Activated T-cell treated with anti-CD3 and anti-CD28 coated beads, Interleukin-2, amount 50 U/mL, for 4 hours (primary cell): ENCODE results near the gene MKNK1. TPM values are rescaled to one million over a fixed set of nuclear protein-coding genes. Genes with fewer than 3 reads are reported as not detected.
"Not testable (repeated sequence)": the region's sequence is repeated elsewhere in the genome, so short reads cannot be mapped to it uniquely, and the experiment has no call there.

ENCODE experiments used
- ATAC-seq, 2 donors: fragments of 200-7000 bp; cut with Tn5 transposase; one replicate each; pipeline ENCODE4 v1.10.0; 2021
- DNase-seq: peaks from one replicate; pipeline ENCODE4 v3.0.0-alpha.2; 2020
- H3K27me3 Mint-ChIP-seq: one replicate; pipeline ENCODE4 v1.8.0; 2021; ENCODE audit warnings: low read depth, mixed read lengths
- H3K36me3 Mint-ChIP-seq: one replicate; pipeline ENCODE4 v1.8.0; 2022; ENCODE audit warnings: mixed read lengths; ENCODE audit not compliant: insufficient read depth
- H3K4me1 Mint-ChIP-seq: one replicate; pipeline ENCODE4 v1.8.0; 2021; ENCODE audit warnings: low read depth, mixed read lengths
- H3K4me3 Mint-ChIP-seq: one replicate; pipeline ENCODE4 v1.8.0; 2021; ENCODE audit warnings: mild to moderate bottlenecking, moderate library complexity, mixed read lengths
- H3K9me3 Mint-ChIP-seq: one replicate; pipeline ENCODE4 v1.8.0; 2021; ENCODE audit warnings: mixed read lengths
- total RNA-seq, 3 donors: library from RNA; stranded (reverse); gene quantifications; one replicate each; pipeline ENCODE4 v1.2.1, GENCODE V29; 2021

MKNK1 gene
- total RNA-seq: 10 to 100 TPM; 21.1 to 26.1 (median 21.6) TPM

DNA sequence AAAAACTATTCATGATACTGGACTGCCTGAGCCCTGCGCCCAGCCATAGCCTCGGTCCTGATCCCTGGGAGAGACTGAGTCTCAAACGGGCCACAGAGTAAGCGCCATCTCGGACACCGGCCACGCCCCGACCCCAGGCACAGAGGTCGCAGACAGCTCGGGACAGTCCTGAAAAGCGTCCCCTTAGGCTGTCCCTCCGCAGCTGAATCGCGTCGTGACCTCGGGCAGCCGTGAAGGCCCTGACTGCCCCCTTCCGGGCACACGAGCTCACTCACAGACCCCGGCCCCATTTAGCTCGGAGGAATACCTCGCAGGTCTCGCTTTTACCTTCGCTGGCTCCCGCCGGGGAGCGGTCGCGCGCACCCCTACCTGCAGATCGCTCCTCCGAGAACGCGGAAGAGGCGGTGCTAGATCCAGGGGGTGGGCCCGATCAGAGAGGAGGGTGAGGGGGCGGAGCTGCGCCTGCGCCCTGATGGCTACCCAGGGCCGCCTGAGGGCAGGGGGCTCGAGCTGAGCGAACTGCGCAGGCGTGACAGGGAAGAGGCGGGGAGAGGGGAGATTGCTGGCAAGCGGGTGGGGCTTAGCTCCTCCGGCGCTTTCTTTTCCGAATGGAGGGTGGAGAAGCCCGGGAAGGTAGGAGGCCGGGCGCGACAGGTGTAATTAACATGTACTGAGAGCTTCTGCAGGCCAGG lies at the start of gene MKNK1:
Gene MKNK1, minus strand, starts transcription at position 411 of the 692 bp plus-strand sequence. CDS start 20,941 bp downstream, outside the sequence.
- DNase-seq (peak; percentile 99), ATAC-seq (peak; percentile 98)
- Mint-ChIP-seq H3K9me3 (no peaks in the 10 kb centered on the region), H3K27me3 (no peaks in the 10 kb centered on the region), H3K4me1 (peaks cover 61% of the 10 kb centered on the region), H3K36me3 (peaks cover 10% of the 10 kb centered on the region), H3K4me3 (peak within 1 kb of the TSS; percentile 91)

DNA sequence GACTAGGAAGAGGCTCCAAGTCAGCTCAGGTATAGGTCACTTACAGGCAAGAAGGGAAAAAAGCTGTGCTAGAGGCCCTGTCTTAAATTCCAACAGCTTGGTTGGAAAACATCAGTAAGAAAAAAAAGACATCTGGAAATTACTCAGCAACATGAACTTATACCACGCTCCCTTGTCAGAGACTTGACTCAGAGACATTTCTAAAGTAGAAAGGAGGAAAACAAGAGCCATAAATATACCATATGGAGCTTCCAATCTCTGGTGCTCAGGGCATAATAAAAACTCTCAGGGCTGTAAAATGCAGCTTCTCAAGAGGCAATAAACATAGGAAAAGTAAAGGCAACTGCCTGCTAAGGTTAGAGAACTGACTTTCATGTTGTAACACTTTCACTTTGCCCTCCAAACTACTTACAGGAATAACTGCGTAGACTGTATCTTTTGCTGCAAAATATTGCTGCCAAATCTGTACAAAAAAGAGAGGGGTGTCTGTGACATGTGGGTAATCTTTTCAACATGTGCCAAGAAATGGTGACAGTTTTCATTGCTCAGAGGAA lies 49.4 kb upstream of the MKNK1 start:
- Mint-ChIP-seq H3K27me3 (no peaks in the 10 kb centered on the region), H3K4me3 (no peak overlapping the region), H3K36me3 (peaks cover 58% of the 10 kb centered on the region), H3K4me1 (peaks cover 3% of the 10 kb centered on the region), H3K9me3 (peaks cover 5% of the 10 kb centered on the region)
- DNase-seq: no peak
- no peak for ATAC-seq

DNA sequence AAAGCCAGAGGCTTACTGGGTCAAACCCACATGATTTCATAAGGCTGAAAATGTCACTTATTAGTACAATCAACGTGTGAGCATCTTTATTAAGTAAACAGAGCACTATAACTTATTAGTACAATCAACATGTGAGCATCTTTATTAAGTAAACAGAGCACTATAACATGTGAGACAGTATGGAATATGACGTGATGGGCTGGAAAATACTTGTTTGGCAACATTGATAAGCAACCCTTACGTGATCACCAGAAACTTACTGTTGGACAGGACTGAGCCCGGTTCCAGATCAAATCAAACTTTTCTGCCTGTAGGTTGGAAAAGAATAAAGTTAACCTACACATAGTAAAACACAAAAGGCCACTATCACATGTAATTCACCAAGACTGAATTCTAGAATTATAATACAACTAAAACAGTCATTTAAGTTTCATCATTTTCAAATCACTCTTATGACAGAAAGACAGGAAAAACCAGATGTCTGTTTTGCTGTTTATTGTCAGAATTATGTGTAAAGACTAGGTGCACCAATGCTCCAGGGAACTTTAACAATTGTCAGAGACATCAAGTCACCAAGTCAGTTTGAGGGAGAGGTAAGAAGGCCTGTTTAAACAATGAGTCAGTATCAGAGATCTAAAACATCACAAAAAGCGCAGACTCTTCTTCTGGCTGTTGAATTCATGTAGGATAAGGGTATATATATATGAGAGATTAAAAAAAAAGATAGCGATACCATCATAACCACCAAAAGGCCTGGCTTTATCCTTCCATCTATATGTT lies 48.4 kb upstream of the MKNK1 start:
- H3K27me3 Mint-ChIP-seq: no peaks in the 10 kb centered on the region
- DNase-seq: no peak
- peaks cover 3% of the 10 kb centered on the region for H3K4me1 Mint-ChIP-seq
- H3K9me3 Mint-ChIP-seq: peaks cover 5% of the 10 kb centered on the region
- H3K36me3 Mint-ChIP-seq: peaks cover 55% of the 10 kb centered on the region
- no peak for ATAC-seq
- H3K4me3 Mint-ChIP-seq: no peak overlapping the region

DNA sequence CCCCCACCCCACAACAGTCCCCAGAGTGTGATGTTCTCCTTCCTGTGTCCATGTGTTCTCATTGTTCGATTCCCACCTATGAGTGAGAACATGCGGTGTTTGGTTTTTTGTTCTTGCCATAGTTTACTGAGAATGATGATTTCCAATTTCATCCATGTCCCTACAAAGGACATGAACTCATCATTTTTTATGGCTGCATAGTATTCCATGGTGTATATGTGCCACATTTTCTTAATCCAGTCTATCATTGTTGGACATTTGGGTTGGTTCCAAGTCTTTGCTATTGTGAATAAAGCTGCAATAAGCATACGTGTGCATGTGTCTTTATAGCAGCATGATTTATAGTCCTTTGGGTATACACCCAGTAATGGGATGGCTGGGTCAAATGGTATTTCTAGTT lies 47.1 kb upstream of the MKNK1 start:
- H3K36me3 Mint-ChIP-seq: peaks cover 60% of the 10 kb centered on the region
- DNase-seq, H3K9me3 Mint-ChIP-seq: not testable (repeated sequence)

DNA sequence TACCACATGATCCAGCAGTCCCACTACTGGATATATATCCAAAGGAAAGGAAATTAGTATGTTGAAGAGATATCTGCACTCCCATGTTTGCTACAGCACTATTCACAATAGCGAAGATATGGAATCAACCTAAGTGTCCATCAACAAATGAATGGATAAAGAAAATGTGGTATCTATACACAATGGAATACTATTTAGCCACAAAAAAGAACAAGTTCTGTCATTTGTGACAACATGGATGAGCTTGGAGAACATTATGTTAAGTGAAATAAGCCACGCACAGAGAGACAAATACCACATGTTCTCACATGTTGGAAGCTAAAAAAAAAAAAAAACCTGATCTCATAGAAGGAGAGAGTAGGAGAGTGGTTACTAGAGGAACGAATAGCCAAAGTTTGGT lies 46.4 kb upstream of the MKNK1 start:
- Mint-ChIP-seq H3K36me3 (peaks cover 54% of the 10 kb centered on the region), H3K27me3 (no peaks in the 10 kb centered on the region), H3K4me3 (no peak overlapping the region), H3K9me3 (peaks cover 5% of the 10 kb centered on the region), H3K4me1 (peaks cover 5% of the 10 kb centered on the region)
- no peak for DNase-seq
- ATAC-seq: no peak

More for the DNA sequence above, 47.1 kb upstream of the MKNK1 start:
- not testable (repeated sequence) for H3K27me3 Mint-ChIP-seq, ATAC-seq, H3K4me3 Mint-ChIP-seq, H3K4me1 Mint-ChIP-seq

DNA sequence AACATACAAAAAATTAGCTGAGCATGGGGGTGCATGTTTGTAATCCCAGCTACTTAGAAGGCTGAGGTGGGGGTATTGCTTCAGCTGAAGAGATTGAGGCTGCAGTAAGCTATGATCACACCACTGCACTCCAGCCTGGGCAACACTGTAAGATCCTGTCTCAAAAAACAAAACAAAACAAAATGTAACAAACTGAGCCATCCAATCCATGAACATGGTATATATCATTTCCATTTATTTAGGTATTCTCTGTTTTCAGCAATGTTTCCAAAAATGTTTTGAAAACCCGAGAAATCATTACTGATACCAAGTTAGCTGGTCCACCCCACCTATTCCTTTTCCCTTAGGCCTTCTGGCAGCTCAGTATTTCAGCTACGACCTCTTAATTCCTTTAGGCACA lies 45.7 kb upstream of the MKNK1 start:
- Mint-ChIP-seq H3K36me3 (peaks cover 50% of the 10 kb centered on the region), H3K4me3 (no peak overlapping the region), H3K4me1 (peaks cover 5% of the 10 kb centered on the region), H3K9me3 (peaks cover 5% of the 10 kb centered on the region), H3K27me3 (no peaks in the 10 kb centered on the region)
- ATAC-seq (no peak), DNase-seq (no peak)

DNA sequence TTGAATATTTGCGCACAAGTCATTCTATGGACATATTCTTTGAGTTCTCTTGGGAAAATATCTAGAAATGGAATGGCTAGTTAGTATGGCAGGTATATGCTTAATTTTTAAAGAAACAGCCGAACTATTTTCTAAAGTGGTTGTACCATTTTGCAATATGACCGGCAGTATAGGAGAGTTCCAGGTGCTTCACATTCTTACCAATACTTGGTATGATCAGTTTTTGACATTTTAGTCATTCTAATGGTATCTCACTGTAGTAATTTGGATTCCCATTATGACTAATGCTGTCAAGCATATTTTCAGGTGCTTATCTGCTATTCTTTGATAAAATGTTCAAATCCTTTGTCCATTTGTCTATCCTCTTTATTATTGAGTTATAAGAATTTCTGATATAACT lies 43.5 kb upstream of the MKNK1 start:
- Mint-ChIP-seq H3K9me3 (peaks cover 5% of the 10 kb centered on the region), H3K4me1 (peaks cover 2% of the 10 kb centered on the region), H3K27me3 (no peaks in the 10 kb centered on the region), H3K36me3 (peaks cover 39% of the 10 kb centered on the region), H3K4me3 (no peak overlapping the region)
- no peak for DNase-seq
- ATAC-seq: no peak

DNA sequence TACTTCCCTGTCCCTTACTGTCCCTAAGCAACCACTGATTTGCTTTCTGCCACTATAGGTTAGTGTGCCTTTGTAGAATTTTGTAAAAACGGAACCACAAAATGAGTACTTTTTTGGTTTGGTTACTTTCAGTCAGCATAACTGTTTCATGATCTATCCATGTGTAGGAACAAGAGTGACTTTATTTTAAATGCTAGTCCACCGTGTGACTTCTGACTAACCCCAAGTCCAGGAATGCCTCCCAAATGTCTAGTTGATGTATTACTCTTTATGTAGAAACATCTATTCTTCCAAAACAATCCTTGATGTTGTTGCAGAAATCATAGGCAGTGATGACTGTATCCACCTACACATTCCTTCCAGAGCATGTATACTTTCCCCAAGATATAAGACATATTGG lies 42.8 kb upstream of the MKNK1 start:
- Mint-ChIP-seq H3K9me3 (peaks cover 5% of the 10 kb centered on the region), H3K4me3 (no peak overlapping the region), H3K4me1 (peaks cover 2% of the 10 kb centered on the region), H3K36me3 (peaks cover 36% of the 10 kb centered on the region), H3K27me3 (no peaks in the 10 kb centered on the region)
- no peak for ATAC-seq
- DNase-seq: no peak

DNA sequence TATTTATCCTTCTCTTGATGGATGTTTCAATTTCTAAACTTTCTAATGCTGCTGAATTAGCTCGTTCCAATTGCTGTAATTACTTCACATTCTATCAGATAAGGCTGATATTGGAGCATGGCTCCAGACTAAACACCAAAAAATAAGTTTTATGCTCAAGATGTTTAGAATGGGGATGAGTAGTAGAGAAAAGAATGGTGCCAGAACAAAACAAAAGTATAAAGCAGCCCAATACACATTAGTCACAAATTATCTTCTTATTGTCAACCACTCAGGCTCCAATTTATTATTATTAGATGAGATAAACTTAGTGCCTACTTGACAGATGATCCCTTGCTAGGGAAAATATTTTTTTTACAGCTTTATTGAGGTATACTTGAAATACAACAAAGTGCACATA lies 42.3 kb upstream of the MKNK1 start:
- ATAC-seq (no peak), DNase-seq (no peak)
- Mint-ChIP-seq H3K27me3 (no peaks in the 10 kb centered on the region), H3K36me3 (peaks cover 40% of the 10 kb centered on the region), H3K4me3 (no peak overlapping the region), H3K4me1 (peaks cover 2% of the 10 kb centered on the region), H3K9me3 (peaks cover 5% of the 10 kb centered on the region)

DNA sequence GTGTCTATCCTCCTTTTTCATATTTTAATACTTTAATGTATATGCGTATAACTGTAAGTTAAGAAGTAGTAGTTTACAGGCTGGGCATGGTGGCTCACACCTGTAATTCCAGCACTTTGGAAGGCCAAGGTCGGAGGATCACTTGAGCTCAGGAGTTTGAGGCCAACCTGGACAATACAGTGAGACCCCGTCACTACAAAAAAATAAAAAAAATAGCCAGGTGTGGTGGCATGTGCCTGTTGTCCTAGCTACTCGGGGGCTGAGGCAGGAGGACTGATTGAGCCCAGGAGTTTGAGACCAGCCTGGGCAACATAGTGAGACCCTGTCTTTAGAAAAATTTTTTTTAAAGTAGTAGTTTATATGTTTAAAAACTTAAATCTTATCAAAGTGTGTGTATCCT lies 41.7 kb upstream of the MKNK1 start:
- peaks cover 2% of the 10 kb centered on the region for H3K4me1 Mint-ChIP-seq

DNA sequence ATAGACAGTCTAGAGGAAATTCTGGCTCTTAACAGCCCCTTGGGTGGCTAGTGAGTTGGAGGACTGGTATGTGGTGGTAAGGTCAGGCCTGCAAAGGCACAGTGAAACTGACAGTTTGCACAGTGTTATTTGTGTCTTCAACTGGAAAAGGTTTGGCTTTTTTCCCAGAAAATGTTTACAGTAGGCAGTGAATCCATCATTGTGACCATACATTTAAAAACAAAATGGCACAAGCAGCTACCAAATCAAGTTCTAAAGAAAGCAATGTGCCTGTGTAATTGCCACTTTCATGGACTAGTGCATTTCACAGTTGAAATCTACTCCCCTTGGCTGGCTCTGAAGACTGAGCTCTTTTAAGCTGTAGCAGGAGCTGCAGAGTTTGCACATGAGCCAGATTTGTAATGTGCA lies 39.3 kb upstream of the MKNK1 start:
- ATAC-seq: no peak

More for the DNA sequence above, 41.7 kb upstream of the MKNK1 start:
- Mint-ChIP-seq H3K36me3 (peaks cover 42% of the 10 kb centered on the region), H3K4me3 (no peak overlapping the region), H3K9me3 (peaks cover 5% of the 10 kb centered on the region), H3K27me3 (no peaks in the 10 kb centered on the region)
- no peak for ATAC-seq
- DNase-seq: no peak

DNA sequence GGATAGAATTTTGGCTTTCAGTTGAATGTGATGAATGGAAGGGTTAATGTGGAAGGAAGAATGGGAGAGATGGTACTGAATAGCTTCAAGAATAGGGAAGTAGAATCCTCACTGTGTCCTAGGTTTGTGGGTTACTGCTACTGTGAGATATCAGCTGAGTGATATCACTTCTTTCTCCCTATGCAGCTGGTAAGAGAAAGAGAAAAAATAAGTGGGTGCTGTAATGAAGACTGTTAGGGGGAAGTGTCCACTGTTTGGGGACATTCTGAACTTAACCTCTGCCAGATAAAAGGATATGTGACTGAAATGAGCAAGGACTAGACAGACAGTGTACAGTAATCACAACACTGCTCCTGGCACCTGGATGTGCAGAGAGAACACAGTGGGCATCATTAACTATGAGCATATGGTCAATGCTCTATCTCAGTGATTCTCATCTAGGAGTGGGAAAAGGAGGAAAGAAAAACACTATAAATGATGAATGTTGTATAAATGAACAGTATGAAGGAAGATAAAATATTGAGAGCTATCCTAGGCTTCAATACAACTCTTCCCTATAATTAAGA lies 38.1 kb upstream of the MKNK1 start:
- DNase-seq (no peak), ATAC-seq (no peak)
- H3K4me1 Mint-ChIP-seq: peaks cover under 1% of the 10 kb centered on the region
- no peak overlapping the region for H3K4me3 Mint-ChIP-seq
- H3K9me3 Mint-ChIP-seq: no peaks in the 10 kb centered on the region
- H3K36me3 Mint-ChIP-seq: peaks cover 31% of the 10 kb centered on the region
- H3K27me3 Mint-ChIP-seq: no peaks in the 10 kb centered on the region

More for the DNA sequence above, 39.3 kb upstream of the MKNK1 start:
- Mint-ChIP-seq H3K27me3 (no peaks in the 10 kb centered on the region), H3K36me3 (peaks cover 35% of the 10 kb centered on the region), H3K9me3 (no peaks in the 10 kb centered on the region), H3K4me3 (no peak overlapping the region), H3K4me1 (peaks cover 2% of the 10 kb centered on the region)
- no peak for DNase-seq

DNA sequence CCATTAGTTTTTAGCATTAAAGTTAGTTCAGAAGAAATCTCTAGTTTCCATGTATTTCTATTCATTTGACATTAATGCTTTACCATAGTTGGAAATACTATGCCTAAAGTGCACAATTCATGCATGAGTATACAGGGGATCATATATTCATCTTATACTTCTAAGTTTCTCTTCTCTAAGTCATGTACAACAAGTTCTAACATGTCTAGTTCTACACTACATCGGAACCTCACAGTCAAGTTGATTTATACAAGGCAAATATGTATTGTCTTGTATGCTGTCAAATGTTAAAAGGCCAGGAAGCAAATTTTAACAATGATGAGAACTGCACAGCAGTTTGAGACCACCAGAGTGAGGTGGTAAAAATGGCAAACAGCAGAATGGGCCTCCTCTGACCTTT lies 35.5 kb upstream of the MKNK1 start:
- peaks cover 39% of the 10 kb centered on the region for H3K36me3 Mint-ChIP-seq
- ATAC-seq (no peak), DNase-seq (no peak)
- H3K9me3 Mint-ChIP-seq: no peaks in the 10 kb centered on the region
- H3K4me3 Mint-ChIP-seq: no peak overlapping the region
- H3K27me3 Mint-ChIP-seq: no peaks in the 10 kb centered on the region
- H3K4me1 Mint-ChIP-seq: no peaks in the 10 kb centered on the region

DNA sequence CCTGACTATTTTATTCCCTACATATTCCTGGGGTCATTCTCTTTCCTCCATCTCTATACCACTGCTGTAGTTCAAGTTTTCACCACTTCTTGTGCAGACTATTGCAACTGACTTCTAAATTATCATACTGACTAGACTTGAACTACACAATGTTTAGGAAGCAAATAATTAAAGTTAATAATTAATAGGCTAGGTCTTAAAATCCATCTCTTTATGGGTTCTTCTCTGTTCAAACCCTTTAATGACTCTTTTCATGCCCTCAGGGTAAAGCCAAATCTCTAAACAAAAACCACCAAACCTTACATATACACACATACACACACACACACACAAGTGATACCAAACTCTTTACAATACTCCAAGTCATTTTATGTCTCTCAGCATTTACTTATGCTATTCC lies 34.9 kb upstream of the MKNK1 start:
- Mint-ChIP-seq H3K9me3 (no peaks in the 10 kb centered on the region), H3K4me1 (no peaks in the 10 kb centered on the region), H3K27me3 (no peaks in the 10 kb centered on the region), H3K4me3 (no peak overlapping the region), H3K36me3 (peaks cover 42% of the 10 kb centered on the region)
- ATAC-seq (no peak), DNase-seq (no peak)
